GM19468 (cell line): ENCODE measurements around the gene PIMREG.

Source experiments
- ATAC-seq: cut with Tn5 transposase; IDR thresholded peaks from one replicate; pipeline ENCODE4 v1.9.1; 2021; ENCODE audit warnings: mild to moderate bottlenecking, moderate library complexity, moderate number of reproducible peaks; ENCODE audit not compliant: unreplicated experiment; ENCODE audit errors: extremely low read depth

Gene PIMREG

GRCh38 chr17:6437466-6437865, 6.8 kb upstream of the PIMREG start:
- no peak for ATAC-seq

- ATAC-seq = no peak
These were observed 6.3 kb upstream of the PIMREG start for GRCh38 chr17:6437956-6438355.

- ATAC-seq = no peak
These were observed 4.3 kb upstream of the PIMREG start for GRCh38 chr17:6439951-6440350.

- no peak for ATAC-seq
These were observed 1.5 kb upstream of the PIMREG start for GRCh38 chr17:6442775-6443174.

GRCh38 chr17:6444571-6445335, 498 bp downstream of the PIMREG start:
- no peak for ATAC-seq

GRCh38 chr17:6446516-6447100, 2.4 kb downstream of the PIMREG start:
- ATAC-seq = no peak

- ATAC-seq = no peak
These were observed 4.2 kb downstream of the PIMREG start for GRCh38 chr17:6448473-6448872.

- no peak for ATAC-seq
These were observed 5.1 kb downstream of the PIMREG start for GRCh38 chr17:6449307-6449706.

GRCh38 chr17:6450926-6451832, 6.9 kb downstream of the PIMREG start:
- no peak for ATAC-seq

- no peak for ATAC-seq
These were observed 8.4 kb downstream of the PIMREG start for GRCh38 chr17:6452471-6453266.

GRCh38 chr17:6453279-6454024, 9.2 kb downstream of the PIMREG start:
- ATAC-seq = no peak

GRCh38 chr17:6454495-6455320, 10.5 kb downstream of the PIMREG start:
- ATAC-seq = no peak

- ATAC-seq = no peak
These were observed 11.1 kb downstream of the PIMREG start for GRCh38 chr17:6455321-6455705.

- ATAC-seq = no peak
These were observed 12.1 kb downstream of the PIMREG start for GRCh38 chr17:6456321-6456720.

- ATAC-seq = no peak
These were observed 12.8 kb downstream of the PIMREG start for GRCh38 chr17:6456914-6457687.

GRCh38 chr17:6457688-6458459, 13.6 kb downstream of the PIMREG start:
- no peak for ATAC-seq

- no peak for ATAC-seq
These were observed 14.2 kb downstream of the PIMREG start for GRCh38 chr17:6458460-6458950.
